Measurements from ENCODE around the gene CABLES2.

The CABLES2 gene

DNA sequence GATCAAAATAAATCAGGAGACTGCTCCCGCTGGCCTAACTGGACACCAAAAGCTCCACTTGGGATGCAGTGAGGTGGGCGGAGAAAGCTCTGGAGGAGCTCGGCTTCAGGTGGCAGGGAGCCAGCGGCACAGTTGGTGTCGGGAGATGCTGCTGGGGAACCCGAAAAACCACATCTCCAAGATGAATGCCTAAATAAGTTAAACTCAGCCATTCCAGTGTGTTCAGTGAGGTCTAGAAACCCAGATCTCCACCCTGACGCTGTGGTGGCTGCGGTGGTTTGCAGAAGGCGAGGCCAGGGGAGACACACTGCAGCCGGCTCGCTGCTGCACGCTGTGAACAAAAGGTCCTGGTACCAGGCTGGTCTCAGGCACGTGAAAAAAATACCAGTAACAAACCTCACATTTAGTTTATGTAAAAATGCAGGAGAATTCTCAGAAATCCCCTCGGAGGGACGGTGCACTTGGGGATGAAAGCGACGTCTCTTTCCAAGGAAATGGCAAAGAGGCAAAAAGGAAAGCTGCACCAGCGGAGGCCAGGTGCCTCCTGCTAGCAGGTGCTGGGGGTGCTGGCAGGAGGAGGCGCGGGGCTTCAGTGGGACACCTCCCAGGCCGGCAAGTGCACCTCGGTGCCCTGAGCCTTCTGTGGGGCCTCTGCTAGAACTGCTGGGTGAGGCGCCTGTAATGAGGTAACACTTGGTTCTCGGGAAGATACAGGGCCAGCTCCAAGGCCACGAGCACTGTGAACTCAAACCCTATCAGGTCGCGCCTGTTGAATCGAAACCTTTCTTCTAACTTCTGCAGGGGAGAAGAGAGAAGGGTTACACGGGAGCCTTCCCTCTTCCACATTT lies 16.5 kb downstream of the CABLES2 start:
- no peak overlapping the region for H3K4me3 ChIP-seq
- TF ChIP-seq, protein P1, sequence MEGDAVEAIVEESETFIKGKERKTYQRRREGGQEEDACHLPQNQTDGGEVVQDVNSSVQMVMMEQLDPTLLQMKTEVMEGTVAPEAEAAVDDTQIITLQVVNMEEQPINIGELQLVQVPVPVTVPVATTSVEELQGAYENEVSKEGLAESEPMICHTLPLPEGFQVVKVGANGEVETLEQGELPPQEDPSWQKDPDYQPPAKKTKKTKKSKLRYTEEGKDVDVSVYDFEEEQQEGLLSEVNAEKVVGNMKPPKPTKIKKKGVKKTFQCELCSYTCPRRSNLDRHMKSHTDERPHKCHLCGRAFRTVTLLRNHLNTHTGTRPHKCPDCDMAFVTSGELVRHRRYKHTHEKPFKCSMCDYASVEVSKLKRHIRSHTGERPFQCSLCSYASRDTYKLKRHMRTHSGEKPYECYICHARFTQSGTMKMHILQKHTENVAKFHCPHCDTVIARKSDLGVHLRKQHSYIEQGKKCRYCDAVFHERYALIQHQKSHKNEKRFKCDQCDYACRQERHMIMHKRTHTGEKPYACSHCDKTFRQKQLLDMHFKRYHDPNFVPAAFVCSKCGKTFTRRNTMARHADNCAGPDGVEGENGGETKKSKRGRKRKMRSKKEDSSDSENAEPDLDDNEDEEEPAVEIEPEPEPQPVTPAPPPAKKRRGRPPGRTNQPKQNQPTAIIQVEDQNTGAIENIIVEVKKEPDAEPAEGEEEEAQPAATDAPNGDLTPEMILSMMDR (IDR thresholded peaks at IDR 0.05): no peak
- no peak for DNase-seq (ENCODE audit: low spot score)
- H3K27ac ChIP-seq: no peak overlapping the region

GRCh38 chr20:62389601-62390087 lies 17.4 kb downstream of the CABLES2 start:
- no peak for DNase-seq (ENCODE audit: low spot score)

DNA sequence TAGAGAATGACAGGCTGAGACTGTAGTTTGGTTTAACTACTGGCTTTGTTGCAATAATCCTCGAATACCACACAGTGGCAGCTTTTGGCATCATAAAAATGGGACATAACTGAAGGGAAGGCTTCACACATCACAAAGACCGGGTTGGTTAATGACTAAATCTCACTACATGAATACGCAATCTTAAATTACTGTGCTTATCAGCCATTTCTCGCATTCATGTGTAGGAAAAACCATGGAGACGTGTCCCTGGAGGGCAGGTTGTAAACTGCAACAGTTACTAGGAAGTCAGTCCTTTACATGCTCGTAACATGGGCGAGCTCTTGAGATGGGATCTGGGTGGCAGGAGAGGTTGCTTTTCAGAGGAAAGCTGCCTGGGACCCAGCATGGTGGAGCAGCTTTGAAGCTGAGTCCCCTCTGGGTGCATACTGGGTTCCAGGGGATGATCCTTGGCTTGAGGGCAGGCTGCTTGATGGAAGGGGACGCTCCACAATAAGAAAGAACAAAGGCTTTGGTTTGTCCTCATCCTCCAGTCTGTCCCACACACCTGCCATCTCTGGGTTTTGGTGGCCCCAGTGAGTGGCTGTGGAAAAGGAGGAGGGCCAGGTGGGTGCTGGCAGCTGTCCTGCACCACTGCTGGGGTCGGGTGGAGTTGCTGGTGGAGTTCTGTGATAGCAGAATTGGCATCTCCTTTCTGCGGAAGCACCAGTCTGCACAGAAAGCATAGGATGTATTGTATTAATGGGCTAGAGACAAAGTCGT lies 18.1 kb downstream of the CABLES2 start:
- no peak for DNase-seq (ENCODE audit: low spot score)
- H3K27ac ChIP-seq: no peak overlapping the region
- TF ChIP-seq, protein P1 (IDR thresholded peaks at IDR 0.05): no peak
- H3K4me3 ChIP-seq: no peak overlapping the region

More at GRCh38 chr20:62389601-62390087, 17.4 kb downstream of the CABLES2 start:
- TF ChIP-seq, protein P1 (IDR thresholded peaks at IDR 0.05): no peak
- Histone ChIP-seq H3K27ac (no peak overlapping the region), H3K4me3 (no peak overlapping the region)

DNA sequence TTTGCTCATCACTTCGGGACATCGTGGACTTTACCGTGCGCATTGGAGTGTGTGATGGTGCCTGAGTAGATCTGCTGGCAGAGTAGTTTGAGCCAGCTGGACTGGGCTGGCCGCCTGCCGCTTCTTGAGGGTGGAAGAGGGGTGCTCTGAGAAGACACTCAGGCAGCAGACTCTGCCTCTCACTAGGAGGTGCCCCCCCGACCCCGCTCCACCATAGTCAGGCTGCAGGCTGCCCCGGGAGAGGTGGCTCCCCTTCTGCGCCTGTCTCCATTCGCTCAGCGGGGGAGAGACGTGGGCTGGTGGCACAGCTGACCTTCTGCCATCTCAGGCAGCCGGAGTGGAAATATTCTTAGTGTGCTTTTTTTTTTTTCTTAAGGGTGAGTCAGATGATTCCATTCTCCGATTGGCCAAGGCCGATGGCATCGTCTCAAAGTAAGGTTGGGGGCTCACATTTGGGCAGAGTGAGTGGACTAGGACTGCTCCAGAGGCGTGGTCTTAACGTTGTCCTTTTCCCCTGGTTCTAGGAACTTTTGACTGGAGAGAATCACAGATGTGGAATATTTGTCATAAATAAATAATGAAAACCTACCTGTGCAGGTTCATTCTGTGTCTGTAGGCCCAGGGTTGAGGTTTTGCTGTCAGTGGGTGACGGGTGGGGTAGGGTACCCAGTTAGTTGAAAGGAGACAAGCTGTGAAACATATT lies 19.0 kb downstream of the CABLES2 start:
- H3K27ac ChIP-seq: peak overlapping the region in 1 of 2 donors; percentile 95
- DNase-seq (ENCODE audit: low spot score): no peak
- TF ChIP-seq, protein P1 (IDR thresholded peaks at IDR 0.05): no peak
- peak overlapping the region; percentile 88 for H3K4me3 ChIP-seq

- H3K4me3 ChIP-seq: peak overlapping the region; percentile 88
- peak overlapping the region; percentile 95 to 97 for H3K27ac ChIP-seq
- no peak for DNase-seq (ENCODE audit: low spot score)
- TF ChIP-seq, protein P1 (IDR thresholded peaks at IDR 0.05): no peak
Measured at GRCh38 chr20:62387219-62387913, 19.7 kb downstream of the CABLES2 start.

Measured in coronary artery (tissue), 2 donors.